GM12878 (cell line): ENCODE results near the gene NMNAT3. TPM values are rescaled to one million over a fixed set of nuclear protein-coding genes. Genes with fewer than 3 reads are reported as not detected.

Experiments used
- ATAC-seq: fragments of 200-7000 bp; cut with Tn5 transposase; 3 replicates; pipeline ENCODE4 v1.9.1; 2020; ENCODE audit warnings: mild to moderate bottlenecking, moderate library complexity
- BruUV-seq: library from RNA; stranded (reverse); fragments of 400-500 nt; replicated peaks from 2 replicates; lab custom pipeline; 2021; lab: Mats Ljungman, UMichigan
- CTCF ChIA-PET: fragments of 300-600 bp; sonication (Branson Sonifier 250); formaldehyde crosslinking; extraction: SDS; loops from one replicate; lab custom pipeline; 2021; ENCODE audit warnings: inconsistent platforms; lab: Yijun Ruan, JAX
- POLR2A ChIA-PET: fragments of 350-600 bp; formaldehyde crosslinking; extraction: SDS; loops from one replicate; lab custom pipeline; 2021; ENCODE audit warnings: inconsistent platforms; lab: Charles Lee
- RAD21 ChIA-PET: fragments of 300-600 bp; sonication (Branson Sonifier 250); formaldehyde crosslinking; loops from one replicate; lab custom pipeline; 2023; ENCODE audit warnings: antibody characterized with exemption; ENCODE audit not compliant: unreplicated experiment; lab: Charles Lee
- SMC1A ChIA-PET: fragments of 300-600 bp; sonication (Branson Sonifier 250); formaldehyde crosslinking; loops from one replicate; lab custom pipeline; 2023; ENCODE audit not compliant: unreplicated experiment, uncharacterized antibody; lab: Charles Lee
- DNase-seq: peaks from one replicate; pipeline ENCODE4 v3.0.0-alpha.2; 2011; ENCODE audit warnings: low read depth, low spot score
- FAIRE-seq: peaks from 3 replicates; lab custom pipeline; 2011; peaks lifted over from hg19 to GRCh38; lab: Jason Lieb, UNC
- H2AFZ ChIP-seq: 2 replicates; pipeline ENCODE4 v1.6.0; 2011; ENCODE audit warnings: low read depth, low read length, control low read depth; ENCODE audit not compliant: control insufficient read depth
- H3K27ac ChIP-seq: 2 replicates; pipeline ENCODE4 v1.5.1; 2011; ENCODE audit warnings: control low read depth; ENCODE audit not compliant: control insufficient read depth, insufficient read depth
- H3K27me3 ChIP-seq, 2 experiments: replicated peaks in 1 of 2; 2 replicates each; pipeline versions ENCODE4 v1.6.0 to v1.6.1; 2011; ENCODE audit warnings: low read length in 1 of 2; ENCODE audit not compliant: control insufficient read depth in 2 of 2, insufficient read depth in 2 of 2
- H3K36me3 ChIP-seq, 2 experiments: 2 replicates each; pipeline ENCODE4 v1.5.1; 2011; ENCODE audit warnings: low read length in 1 of 2; ENCODE audit not compliant: control insufficient read depth in 2 of 2, insufficient read depth in 2 of 2
- H3K4me1 ChIP-seq: 2 replicates; pipeline ENCODE4 v1.6.1; 2011; ENCODE audit warnings: mild to moderate bottlenecking, low read length, moderate library complexity, mixed read lengths; ENCODE audit not compliant: control insufficient read depth, insufficient read depth
- H3K4me2 ChIP-seq: 2 replicates; pipeline ENCODE4 v1.6.0; 2011; ENCODE audit warnings: control low read depth; ENCODE audit not compliant: control insufficient read depth, insufficient read depth
- H3K4me3 ChIP-seq: fragments of 200-600 bp; sonication (generic); 2 replicates; pipeline ENCODE4 v1.5.1; 2016
- H3K79me2 ChIP-seq: 2 replicates; pipeline ENCODE4 v1.6.0; 2011; ENCODE audit warnings: low read length; ENCODE audit not compliant: control insufficient read depth, insufficient read depth
- H3K9ac ChIP-seq: 2 replicates; pipeline ENCODE4 v1.8.0; 2011; ENCODE audit warnings: low read length, control low read depth, mixed read lengths; ENCODE audit not compliant: control insufficient read depth, insufficient read depth
- H3K9me3 ChIP-seq: replicated peaks from 3 replicates; pipeline ENCODE4 v1.5.1; 2011; ENCODE audit warnings: mild to moderate bottlenecking, low read length; ENCODE audit not compliant: control insufficient read depth, insufficient read depth
- H4K20me1 ChIP-seq: 2 replicates; pipeline ENCODE4 v1.6.0; 2011; ENCODE audit not compliant: control insufficient read depth, insufficient read depth
- BHLHE40 ChIP-seq, 2 experiments: fragments of 450-650 bp in 1 of 2; IDR thresholded peaks; 2 replicates each; pipeline ENCODE4 v1.6.1; 2011 to 2017; ENCODE audit warnings: low read depth in 2 of 2, borderline replicate concordance in 1 of 2, improper control_type of control experiment in 1 of 2, low read length in 1 of 2, mild to moderate bottlenecking in 1 of 2
- BMI1 ChIP-seq: fragments of 450-650 bp; IDR thresholded peaks from 2 replicates; pipeline ENCODE4 v1.6.1; 2016; ENCODE audit warnings: mild to moderate bottlenecking, moderate library complexity, borderline replicate concordance
- BRCA1 ChIP-seq: IDR thresholded peaks from 2 replicates; pipeline ENCODE4 v1.6.1; 2011; ENCODE audit warnings: low read depth, low read length, improper control_type of control experiment
- CHD1 ChIP-seq: IDR thresholded peaks from 2 replicates; pipeline ENCODE4 v1.6.1; 2012; ENCODE audit warnings: low read depth, low read length, improper control_type of control experiment
- CREM ChIP-seq: IDR thresholded peaks from 2 replicates; pipeline ENCODE4 v1.6.1; 2014; ENCODE audit warnings: antibody characterized with exemption, low read depth
- CUX1 ChIP-seq: IDR thresholded peaks from 2 replicates; pipeline ENCODE4 v1.6.1; 2012; ENCODE audit warnings: improper control_type of control experiment, low read depth, low read length; ENCODE audit not compliant: insufficient replicate concordance
- E4F1 ChIP-seq: fragments of 450-650 bp; IDR thresholded peaks from 2 replicates; pipeline ENCODE4 v1.6.1; 2018; ENCODE audit warnings: borderline replicate concordance, mild to moderate bottlenecking; ENCODE audit not compliant: partially characterized antibody
- FOXM1 ChIP-seq: IDR thresholded peaks from 2 replicates; pipeline ENCODE4 v1.6.1; 2012; ENCODE audit warnings: low read depth, mild to moderate bottlenecking, inconsistent platforms, low read length, moderate library complexity
- GABPA ChIP-seq: IDR thresholded peaks from 2 replicates; pipeline ENCODE4 v1.6.1; 2014; ENCODE audit warnings: antibody characterized with exemption, low read depth, mild to moderate bottlenecking, inconsistent platforms
- HDAC6 ChIP-seq: fragments of 200-600 bp; sonication (generic); IDR thresholded peaks from one replicate; pipeline ENCODE4 v1.8.0; 2017; ENCODE audit warnings: antibody characterized with exemption; ENCODE audit not compliant: unreplicated experiment
- PKNOX1 ChIP-seq: fragments of 450-650 bp; IDR thresholded peaks from 2 replicates; pipeline ENCODE4 v1.6.1; 2016; ENCODE audit warnings: mild to moderate bottlenecking
- POLR2AphosphoS5 ChIP-seq: IDR thresholded peaks from 2 replicates; pipeline ENCODE4 v1.6.1; 2011; ENCODE audit warnings: mild to moderate bottlenecking, low read length, inconsistent platforms
- SMC3 ChIP-seq: IDR thresholded peaks from 2 replicates; pipeline ENCODE4 v1.6.1; 2011; ENCODE audit warnings: low read length, improper control_type of control experiment, borderline replicate concordance
- YBX1 ChIP-seq: fragments of 450-650 bp; IDR thresholded peaks from 2 replicates; pipeline ENCODE4 v1.6.1; 2016; ENCODE audit warnings: antibody characterized with exemption
- ZNF207 ChIP-seq: fragments of 450-650 bp; IDR thresholded peaks from 2 replicates; pipeline ENCODE4 v1.6.1; 2014; ENCODE audit warnings: antibody characterized with exemption, mild to moderate bottlenecking, borderline replicate concordance
- WGBS: methylation state at CpG from one replicate; pipeline ENCODE4 v1.1.6; 2016; ENCODE audit warnings: low lambda C conversion rate; ENCODE audit not compliant: insufficient replicate concordance, insufficient coverage; ENCODE audit errors: missing lambda C conversion rate; 5-methylcytosine and 5-hydroxymethylcytosine counted together
- in situ Hi-C: fragments of 300-500 bp; cut with MboI; formaldehyde crosslinking; loops from 9 replicates; pipeline ENCODE4 v1.14.3; 2018; ENCODE audit warnings: mixed read lengths
- intact Hi-C: fragments of 100-400 bp; cut with micrococcal nuclease; formaldehyde crosslinking; loops from one replicate; pipeline ENCODE4 v1.14.2; 2022; ENCODE audit not compliant: unreplicated experiment
- polyA plus RNA-seq, 11 experiments: library from polyadenylated mRNA; depleted of rRNA in 4 of 11; unstranded in 6 of 11; stranded (reverse) in 5 of 11; fragments of >200 nt; fragmentation: Nextera tagmentation in 4 of 11; fragmentation: Illumina TruSeq in 1 of 11; extraction: Ambion mirVana in 4 of 11; extraction: Trizol in 1 of 11; gene quantifications; 1 replicate in 1 of 11; 2 replicates in 10 of 11; pipeline versions ENCODE4 v1.2.1 to v1.2.3, GENCODE V29; 2011 to 2016; ENCODE audit warnings: inconsistent platforms in 2 of 11, missing spikeins in 2 of 11, low read depth in 1 of 11
- total RNA-seq, 4 experiments: library from RNA; depleted of rRNA in 3 of 4; stranded (reverse); fragments of >200 nt in 3 of 4; fragmentation: Illumina TruSeq in 1 of 4; extraction: Trizol in 1 of 4; gene quantifications; 2 replicates each; pipeline versions ENCODE4 v1.2.1 to v1.2.3, GENCODE V29; 2013 to 2021

The NMNAT3 gene
- total and polyA plus RNA-seq, 10 of the 15 experiments (the other 5 are each of a cell fraction or from before 2014, with no cell fraction given), result under 0.01 to 0.92 (median 0.08) TPM; not detected in 4

GRCh38 chr3:139540651-139541531, 136.9 kb downstream of the NMNAT3 start:
- RAD21 ChIA-PET, result no interaction called here
- no peak for DNase-seq
- in situ Hi-C loops, result no loop called here
- TF ChIP-seq CHD1 (no peak), CREM (0 out of 2 replicates have a peak, but pooled peaks have one; percentile 21), BRCA1 (no peak), E4F1 (no peak), CUX1 (no peak), BMI1 (no peak), GABPA (no peak), FOXM1 (no peak), HDAC6 (no peak), PKNOX1 (no peak), POLR2AphosphoS5 (no peak), BHLHE40 (IDR thresholded peaks at IDR 0.05; ENCODE audit: borderline replicate concordance in 1 of 2, low read depth in 2 of 2, low read length in 1 of 2) (peak in 1 of 2 experiments; percentile 39; a peak in 1 of 4 replicates), SMC3 (no peak), ZNF207 (no peak), YBX1 (no peak)

More at GRCh38 chr3:139540651-139541531, 136.9 kb downstream of the NMNAT3 start:
- ChIA-PET POLR2A (no interaction called here), SMC1A (no interaction called here), CTCF (interaction anchor here (0.8 kb wide), 1 partner anchor 112 kb away, joined by 3 read pairs; no protein-coding TSS in a partner anchor)
- 60% methylated on average over 6 of the region's 6 CpGs for WGBS
- intact Hi-C loops, result no loop called here
- no peaks in the 10 kb centered on the region for H3K4me1 ChIP-seq
- no peaks in the 10 kb centered on the region for H3K79me2 ChIP-seq
- no TSS peak for BruUV-seq
- no peak overlapping the region for H2AFZ ChIP-seq
- no peak for FAIRE-seq
- no peaks in the 10 kb centered on the region for H4K20me1 ChIP-seq
- no peak overlapping the region for H3K4me3 ChIP-seq
- no peak overlapping the region for H3K27ac ChIP-seq
- H3K4me2 ChIP-seq, result no peak overlapping the region
- ATAC-seq, result peak; percentile 31; the same call in 2 of the 3 replicates
- no peaks in the 10 kb centered on the region; a peak in 1 of 4 replicates for H3K27me3 ChIP-seq
- H3K36me3 ChIP-seq, result no peaks in the 10 kb centered on the region
- no peak overlapping the region for H3K9ac ChIP-seq
- H3K9me3 ChIP-seq, result no peaks in the 10 kb centered on the region
